ENCODE measurements around the gene DPP4. TPM values are rescaled to one million over a fixed set of nuclear protein-coding genes. Genes with fewer than 3 reads are reported as not detected.

DPP4 gene
- 2.2 and 2.8 TPM in 2 replicates for total RNA-seq (2021)
- long read RNA-seq, partial matches to known transcripts: 1 of 4 reads
- long read RNA-seq, other reads (novel, unspliced or antisense): 1 of 4 reads

- Histone ChIP-seq H3K4ac (ENCODE audit: low read depth, low read length) (no peak within 1 kb of the TSS), H4K20me1 (ENCODE audit: control insufficient read depth, insufficient read depth, insufficient read length) (no peaks in the 10 kb centered on the region), H4K8ac (replicated peaks; ENCODE audit: insufficient read length, low read depth, low read length) (no peak within 1 kb of the TSS), H3K4me1 (ENCODE audit: insufficient read depth, low read length) (peaks cover 3% of the 10 kb centered on the region; the same call in 1 of the 2 replicates), H2AFZ (ENCODE audit: low read length) (peak within 1 kb of the TSS; percentile 27), H4K5ac (ENCODE audit: insufficient read length, low read depth, low read length) (no peak within 1 kb of the TSS), H3K23me2 (ENCODE audit: insufficient read length, low read depth, low read length, poor library complexity, severe bottlenecking) (peaks cover 7% of the 10 kb centered on the region), H2BK20ac (ENCODE audit: low read depth, low read length, poor library complexity, severe bottlenecking) (no peak within 1 kb of the TSS), H3K9me3 (ENCODE audit: control insufficient read depth, low read depth, low read length) (no peaks in the 10 kb centered on the region), H2BK120ac (ENCODE audit: low read depth, low read length, poor library complexity, severe bottlenecking) (no peak within 1 kb of the TSS), H3K4me2 (ENCODE audit: insufficient read depth, insufficient read length, low read length) (peak within 1 kb of the TSS; percentile 98), H3T11ph (ENCODE audit: low read length) (no peak within 1 kb of the TSS), H3K18ac (ENCODE audit: insufficient read length, low read depth, low read length) (peak within 1 kb of the TSS; percentile 13), H2BK15ac (ENCODE audit: low read depth, low read length) (no peak within 1 kb of the TSS), H4K91ac (ENCODE audit: insufficient read length, low read depth, low read length) (no peak within 1 kb of the TSS), H2AK5ac (ENCODE audit: insufficient read length, low read length) (no peak within 1 kb of the TSS), H3K79me1 (ENCODE audit: insufficient read depth, low read depth, low read length, poor library complexity, severe bottlenecking) (no peaks in the 10 kb centered on the region), H2BK5ac (ENCODE audit: insufficient read length, low read length) (no peak within 1 kb of the TSS), H3K14ac (ENCODE audit: insufficient read depth, low read length) (peak within 1 kb of the TSS; percentile 49; the same call in 1 of the 2 replicates), H2BK12ac (ENCODE audit: insufficient read length, low read depth, low read length) (no peak within 1 kb of the TSS), H3K56ac (ENCODE audit: insufficient read length, low read depth, low read length) (no peak within 1 kb of the TSS), H3K27me3 (ENCODE audit: insufficient read depth, low read length) (peaks cover 7% of the 10 kb centered on the region; the same call in 1 of the 2 replicates), H3K9ac (ENCODE audit: extremely low read depth, insufficient read length, low read length) (peak within 1 kb of the TSS; percentile 37), H3K79me2 (ENCODE audit: insufficient read depth, low read length) (no peaks in the 10 kb centered on the region), H3K27ac (ENCODE audit: insufficient read length, low read depth, low read length) (no peak within 1 kb of the TSS), H3K23ac (ENCODE audit: insufficient read length, low read depth, low read length) (no peak within 1 kb of the TSS)
- Mint-ChIP-seq H3K9me3 (peaks cover 17% of the 10 kb centered on the region in 2 experiments), H3K27ac (peak within 1 kb of the TSS in 2 of 3 experiments; percentile 19 to 76; a peak in 3 of 7 replicates), H3K4me1 (peaks cover 34 to 38% of the 10 kb centered on the region in 2 experiments), H3K4me3 (peak within 1 kb of the TSS; percentile 63 to 83), H3K36me3 (ENCODE audit: insufficient read depth in 1 of 3, low read depth in 3 of 3) (peaks cover 8 to 17% (median 10%) of the 10 kb centered on the region in 3 experiments; a peak in 6 of 7 replicates), H3K27me3 (ENCODE audit: low read depth) (peaks cover 52% of the 10 kb centered on the region)
- peak; percentile 66 for DNase-seq
- no CpG with 5 or more reads among the region's 71 CpGs for WGBS (ENCODE audit: extremely low coverage, insufficient read length, low lambda C conversion rate)
- TF ChIP-seq CTCF (conservative IDR thresholded peaks at IDR 0.05): no peak
Observed at GRCh38 chr2:162073888-162074631, at the start of gene DPP4. Gene DPP4 (minus strand): TSS chr2:162074215. CDS start chr2:162073981, 234 bp downstream.

Data from H9 (cell line).